Measurements from ENCODE around the gene PJVK. TPM values are rescaled to one million over a fixed set of nuclear protein-coding genes. Genes with fewer than 3 reads are reported as not detected.

The PJVK gene
- total RNA-seq, 2 donors from 2014 or later = 0.59 to 2.4 TPM

DNA sequence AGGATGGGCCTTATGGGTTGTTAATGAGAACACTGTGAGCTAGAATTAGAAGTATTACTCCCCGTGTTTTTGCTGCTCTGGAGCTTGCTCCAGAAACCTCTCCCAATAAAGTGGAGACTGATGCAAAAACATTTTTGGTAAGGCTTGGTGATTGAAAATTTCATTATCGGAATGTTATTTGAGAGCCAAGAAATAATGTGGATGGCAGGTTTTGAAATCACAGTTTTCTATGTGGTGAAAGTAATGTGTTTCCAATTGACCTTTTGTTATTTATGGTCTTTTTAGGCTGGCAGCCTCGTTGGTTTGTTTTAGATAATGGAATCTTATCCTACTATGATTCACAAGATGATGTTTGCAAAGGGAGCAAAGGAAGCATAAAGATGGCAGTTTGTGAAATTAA lies 34.2 kb downstream of the PJVK start:
- Histone ChIP-seq H3K27me3 (no peaks in the 10 kb centered on the region), H3K27ac (peak overlapping the region in 1 of 2 donors; percentile 75), H3K4me1 (peaks cover 0 to 35% of the 10 kb centered on the region in 2 donors), H3K9me3 (no peaks in the 10 kb centered on the region), H3K36me3 (peaks cover 16% of the 10 kb centered on the region), H3K4me3 (no peak overlapping the region)
- no peak for DNase-seq (ENCODE audit: low spot score)
- TF ChIP-seq, protein P1, sequence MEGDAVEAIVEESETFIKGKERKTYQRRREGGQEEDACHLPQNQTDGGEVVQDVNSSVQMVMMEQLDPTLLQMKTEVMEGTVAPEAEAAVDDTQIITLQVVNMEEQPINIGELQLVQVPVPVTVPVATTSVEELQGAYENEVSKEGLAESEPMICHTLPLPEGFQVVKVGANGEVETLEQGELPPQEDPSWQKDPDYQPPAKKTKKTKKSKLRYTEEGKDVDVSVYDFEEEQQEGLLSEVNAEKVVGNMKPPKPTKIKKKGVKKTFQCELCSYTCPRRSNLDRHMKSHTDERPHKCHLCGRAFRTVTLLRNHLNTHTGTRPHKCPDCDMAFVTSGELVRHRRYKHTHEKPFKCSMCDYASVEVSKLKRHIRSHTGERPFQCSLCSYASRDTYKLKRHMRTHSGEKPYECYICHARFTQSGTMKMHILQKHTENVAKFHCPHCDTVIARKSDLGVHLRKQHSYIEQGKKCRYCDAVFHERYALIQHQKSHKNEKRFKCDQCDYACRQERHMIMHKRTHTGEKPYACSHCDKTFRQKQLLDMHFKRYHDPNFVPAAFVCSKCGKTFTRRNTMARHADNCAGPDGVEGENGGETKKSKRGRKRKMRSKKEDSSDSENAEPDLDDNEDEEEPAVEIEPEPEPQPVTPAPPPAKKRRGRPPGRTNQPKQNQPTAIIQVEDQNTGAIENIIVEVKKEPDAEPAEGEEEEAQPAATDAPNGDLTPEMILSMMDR (IDR thresholded peaks at IDR 0.05) = no peak

DNA sequence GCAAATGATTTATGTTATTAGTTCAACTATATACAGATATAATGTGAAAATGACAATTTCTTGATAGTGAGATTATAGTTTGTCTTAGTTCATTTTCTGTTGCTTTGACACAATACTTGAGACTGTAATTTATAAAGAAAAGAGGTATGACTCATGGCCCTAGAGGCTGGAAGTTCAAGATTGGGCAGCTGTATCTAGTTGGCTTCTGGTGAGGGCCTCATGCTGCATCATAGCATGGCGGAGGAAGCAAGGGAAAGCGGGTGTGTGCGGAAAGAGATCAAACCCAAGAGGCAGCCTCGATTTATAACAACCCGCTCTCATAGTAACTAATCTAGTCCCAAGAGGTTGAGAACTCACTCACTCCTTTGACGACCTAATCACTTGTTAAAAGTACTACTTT lies 40.4 kb downstream of the PJVK start:
- no peak for DNase-seq (ENCODE audit: low spot score)
- no peak overlapping the region for H3K27ac ChIP-seq
- H3K9me3 ChIP-seq = no peaks in the 10 kb centered on the region
- TF ChIP-seq, protein P1 (IDR thresholded peaks at IDR 0.05) = no peak
- H3K27me3 ChIP-seq = no peaks in the 10 kb centered on the region
- no peaks in the 10 kb centered on the region for H3K4me1 ChIP-seq
- H3K36me3 ChIP-seq = peaks cover 68% of the 10 kb centered on the region
- H3K4me3 ChIP-seq = no peak overlapping the region

DNA sequence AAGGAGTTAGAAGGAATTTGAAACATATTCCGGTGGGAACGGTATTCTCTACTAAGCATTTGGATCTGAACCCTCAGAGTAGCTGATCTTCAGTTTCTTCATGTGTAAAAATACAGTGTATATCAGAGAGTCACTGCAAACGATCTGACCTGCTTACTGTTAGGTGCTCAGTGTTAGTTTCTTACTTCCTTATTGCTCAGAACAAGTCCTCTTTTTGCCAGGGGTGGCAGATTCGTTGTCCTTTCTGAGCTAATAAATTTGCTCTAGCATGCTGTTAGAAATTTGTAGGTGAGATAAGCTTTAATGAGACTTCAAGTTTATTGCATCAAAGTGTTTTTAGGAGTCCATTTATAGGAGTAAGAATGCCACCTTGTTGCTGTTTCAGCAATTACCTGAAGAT lies 44.9 kb downstream of the PJVK start:
- no peak overlapping the region for H3K4me3 ChIP-seq
- DNase-seq (ENCODE audit: low spot score) = no peak
- no peaks in the 10 kb centered on the region for H3K9me3 ChIP-seq
- no peaks in the 10 kb centered on the region for H3K27me3 ChIP-seq
- peaks cover 78% of the 10 kb centered on the region for H3K36me3 ChIP-seq
- H3K27ac ChIP-seq = no peak overlapping the region
- H3K4me1 ChIP-seq = no peaks in the 10 kb centered on the region
- TF ChIP-seq, protein P1 (IDR thresholded peaks at IDR 0.05) = no peak

DNA sequence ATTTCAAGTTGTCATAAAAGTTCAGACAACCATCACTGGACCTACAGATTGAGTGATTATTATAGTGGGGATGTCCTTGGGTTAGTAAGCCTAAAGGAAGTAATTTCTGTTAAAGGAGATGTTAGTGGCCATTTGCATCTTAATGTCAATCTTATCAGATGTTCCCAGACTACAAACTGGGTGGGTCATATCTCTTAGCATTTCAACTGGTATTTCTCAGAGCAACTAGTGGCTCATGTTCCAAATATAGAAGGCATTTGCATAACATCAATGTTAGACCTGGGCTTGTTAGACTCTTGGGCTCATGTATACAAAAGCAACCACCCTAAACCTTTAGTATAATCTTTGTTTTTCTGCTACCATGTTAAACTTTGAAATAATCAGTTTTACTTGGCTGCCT lies 47.0 kb downstream of the PJVK start:
- TF ChIP-seq, protein P1 (IDR thresholded peaks at IDR 0.05) = no peak
- Histone ChIP-seq H3K9me3 (no peaks in the 10 kb centered on the region), H3K27me3 (no peaks in the 10 kb centered on the region), H3K4me1 (no peaks in the 10 kb centered on the region), H3K27ac (no peak overlapping the region), H3K4me3 (no peak overlapping the region), H3K36me3 (peaks cover 89% of the 10 kb centered on the region)
- DNase-seq (ENCODE audit: low spot score) = no peak

DNA sequence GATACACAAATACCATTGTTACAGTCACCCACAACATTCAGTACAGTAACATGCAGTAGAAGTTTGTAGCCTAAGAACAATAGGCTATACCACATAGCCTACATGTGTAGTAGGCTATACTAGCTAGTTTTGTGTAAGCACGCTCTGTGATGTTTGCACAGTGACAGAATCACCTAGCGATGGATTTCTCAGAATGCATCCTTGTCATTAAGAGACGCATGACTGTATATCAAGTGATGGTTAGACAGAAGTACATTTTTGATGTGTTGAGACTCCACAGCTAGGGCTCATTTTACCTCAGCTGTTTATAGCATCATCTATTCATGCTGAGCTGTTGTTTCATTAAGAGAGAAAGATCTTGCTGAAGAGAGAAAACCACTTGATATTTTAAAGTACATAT lies 48.5 kb downstream of the PJVK start:
- no peaks in the 10 kb centered on the region for H3K27me3 ChIP-seq
- H3K4me1 ChIP-seq = no peaks in the 10 kb centered on the region
- no peak overlapping the region for H3K27ac ChIP-seq
- DNase-seq (ENCODE audit: low spot score) = no peak
- no peaks in the 10 kb centered on the region for H3K9me3 ChIP-seq
- TF ChIP-seq, protein P1 (IDR thresholded peaks at IDR 0.05) = no peak
- H3K4me3 ChIP-seq = no peak overlapping the region
- H3K36me3 ChIP-seq = peaks cover 89% of the 10 kb centered on the region

DNA sequence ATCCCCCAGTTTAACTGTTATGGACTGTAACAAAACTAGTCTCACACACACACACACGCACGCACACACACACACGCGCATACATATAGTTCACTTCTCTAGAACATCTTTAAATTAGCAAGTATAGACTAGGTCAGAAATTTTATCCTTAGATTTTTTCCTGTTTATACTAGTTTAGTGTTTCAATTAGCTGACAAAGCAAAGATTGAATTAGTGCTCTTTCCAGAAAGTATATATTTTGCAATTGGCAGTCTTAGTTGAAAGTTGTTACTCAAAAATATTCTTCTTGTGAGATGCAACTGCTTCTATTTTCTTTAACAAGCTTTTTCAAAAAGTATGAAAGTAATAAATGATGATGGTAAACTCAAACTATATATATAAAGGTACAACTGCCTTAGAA lies 51.6 kb downstream of the PJVK start:
- TF ChIP-seq, protein P1 (IDR thresholded peaks at IDR 0.05) = no peak
- no peaks in the 10 kb centered on the region for H3K4me1 ChIP-seq
- no peaks in the 10 kb centered on the region for H3K27me3 ChIP-seq
- peaks cover 65% of the 10 kb centered on the region for H3K36me3 ChIP-seq
- no peaks in the 10 kb centered on the region for H3K9me3 ChIP-seq
- H3K27ac ChIP-seq = no peak overlapping the region
- H3K4me3 ChIP-seq = no peak overlapping the region
- no peak for DNase-seq (ENCODE audit: low spot score)
